Medulla oblongata (tissue), 1 donor: ENCODE results near the gene NUP210.
A peak's percentile ranks its signal among the peaks of the same experiment; 100 is the strongest.

Source experiments
- DNase-seq: peaks from one replicate; pipeline ENCODE4 v3.0.0-alpha.2; 2015; ENCODE audit errors: extremely low spot score

The NUP210 gene

GRCh38 chr3:13348661-13349396 lies 71.3 kb downstream of the NUP210 start:
- DNase-seq: peak; percentile 26

- no peak for DNase-seq
Measured at GRCh38 chr3:13348100-13348499, 72.0 kb downstream of the NUP210 start.

- peak; percentile 7 for DNase-seq
Measured at GRCh38 chr3:13347390-13347950, 72.7 kb downstream of the NUP210 start.

- no peak for DNase-seq
Measured at GRCh38 chr3:13346481-13347389, 73.4 kb downstream of the NUP210 start.

GRCh38 chr3:13345772-13346171 lies 74.3 kb downstream of the NUP210 start:
- DNase-seq: no peak

GRCh38 chr3:13345284-13345683 lies 74.8 kb downstream of the NUP210 start:
- no peak for DNase-seq

GRCh38 chr3:13344663-13345062 lies 75.5 kb downstream of the NUP210 start:
- DNase-seq: no peak

- no peak for DNase-seq
Measured at GRCh38 chr3:13343601-13344000, 76.5 kb downstream of the NUP210 start.

GRCh38 chr3:13341229-13341905 lies 78.8 kb downstream of the NUP210 start:
- no peak for DNase-seq

GRCh38 chr3:13339833-13340232 lies 80.3 kb downstream of the NUP210 start:
- no peak for DNase-seq

GRCh38 chr3:13338996-13339395 lies 81.1 kb downstream of the NUP210 start:
- DNase-seq: no peak

- DNase-seq: no peak
Measured at GRCh38 chr3:13338231-13338630, 81.9 kb downstream of the NUP210 start.

GRCh38 chr3:13336592-13336991 lies 83.5 kb downstream of the NUP210 start:
- DNase-seq: no peak

GRCh38 chr3:13335503-13335902 lies 84.6 kb downstream of the NUP210 start:
- no peak for DNase-seq

GRCh38 chr3:13335059-13335458 lies 85.1 kb downstream of the NUP210 start:
- DNase-seq: no peak

GRCh38 chr3:13333236-13333897 lies 86.8 kb downstream of the NUP210 start:
- no peak for DNase-seq

GRCh38 chr3:13332740-13333139 lies 87.4 kb downstream of the NUP210 start:
- DNase-seq: no peak

- DNase-seq: no peak
Measured at GRCh38 chr3:13332158-13332557, 88.0 kb downstream of the NUP210 start.

- no peak for DNase-seq
Measured at GRCh38 chr3:13329746-13330145, 90.4 kb downstream of the NUP210 start.

GRCh38 chr3:13325892-13326443 lies 94.2 kb downstream of the NUP210 start:
- DNase-seq: no peak

GRCh38 chr3:13324835-13325501 lies 95.2 kb downstream of the NUP210 start:
- DNase-seq: no peak
